BLaER1 (cell line): ENCODE results near the gene ARGLU1.
A peak's percentile ranks its signal among the peaks of the same experiment; 100 is the strongest.

Experiments used
- H3K27ac ChIP-seq: shearing (Covaris generic); formaldehyde crosslinking; 2 replicates; pipeline ENCODE4 v1.8.1; 2022
- H3K27me3 ChIP-seq: shearing (Covaris generic); formaldehyde crosslinking; 2 replicates; pipeline ENCODE4 v1.8.1; 2022
- H3K36me3 ChIP-seq: shearing (Covaris generic); formaldehyde crosslinking; 2 replicates; pipeline ENCODE4 v1.8.1; 2022
- H3K4me1 ChIP-seq: shearing (Covaris generic); formaldehyde crosslinking; 2 replicates; pipeline ENCODE4 v1.8.1; 2022
- H3K4me2 ChIP-seq: shearing (Covaris generic); formaldehyde crosslinking; 2 replicates; pipeline ENCODE4 v1.8.1; 2022
- H3K4me3 ChIP-seq: shearing (Covaris generic); formaldehyde crosslinking; 2 replicates; pipeline ENCODE4 v1.8.1; 2022
- H3K9ac ChIP-seq: shearing (Covaris generic); formaldehyde crosslinking; 2 replicates; pipeline ENCODE4 v1.8.1; 2022
- H3K9me3 ChIP-seq: shearing (Covaris generic); formaldehyde crosslinking; 2 replicates; pipeline ENCODE4 v1.8.1; 2022
- H4K20me1 ChIP-seq: shearing (Covaris generic); formaldehyde crosslinking; 2 replicates; pipeline ENCODE4 v1.8.1; 2022
- Cebpa-rat ChIP-seq: shearing (Covaris generic); IDR thresholded peaks from 2 replicates; pipeline ENCODE4 v1.8.1; 2022

The ARGLU1 gene

DNA sequence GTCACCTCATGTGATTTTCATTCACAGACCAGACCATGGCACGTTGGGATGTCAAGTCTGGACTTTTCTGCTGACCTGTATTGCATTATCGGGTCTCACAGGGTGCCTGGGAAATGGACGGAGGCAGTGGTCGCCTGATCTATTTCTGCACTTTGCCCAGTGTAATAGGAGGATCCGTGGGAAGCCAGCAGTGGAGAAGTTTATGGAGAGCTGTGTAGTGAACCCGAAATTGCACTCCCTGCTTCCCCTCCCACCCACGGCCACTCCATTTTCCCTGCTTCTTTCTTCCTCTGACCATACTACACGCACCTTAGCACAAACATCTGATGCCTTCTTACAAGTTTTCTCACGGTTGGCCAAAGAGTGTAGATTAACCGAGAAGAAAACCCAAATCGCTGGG, 49.4 kb downstream of the ARGLU1 start:
- H3K27ac ChIP-seq: no peak overlapping the region
- peaks cover 100% of the 10 kb centered on the region for H4K20me1 ChIP-seq
- no peaks in the 10 kb centered on the region for H3K27me3 ChIP-seq
- H3K4me3 ChIP-seq: no peak overlapping the region
- peaks cover 40% of the 10 kb centered on the region for H3K4me1 ChIP-seq
- H3K36me3 ChIP-seq: peaks cover 91% of the 10 kb centered on the region
- TF ChIP-seq Cebpa-rat: no peak
- H3K4me2 ChIP-seq: peak overlapping the region; percentile 2; the same call in 1 of the 2 replicates
- H3K9me3 ChIP-seq: no peaks in the 10 kb centered on the region
- no peak overlapping the region for H3K9ac ChIP-seq

DNA sequence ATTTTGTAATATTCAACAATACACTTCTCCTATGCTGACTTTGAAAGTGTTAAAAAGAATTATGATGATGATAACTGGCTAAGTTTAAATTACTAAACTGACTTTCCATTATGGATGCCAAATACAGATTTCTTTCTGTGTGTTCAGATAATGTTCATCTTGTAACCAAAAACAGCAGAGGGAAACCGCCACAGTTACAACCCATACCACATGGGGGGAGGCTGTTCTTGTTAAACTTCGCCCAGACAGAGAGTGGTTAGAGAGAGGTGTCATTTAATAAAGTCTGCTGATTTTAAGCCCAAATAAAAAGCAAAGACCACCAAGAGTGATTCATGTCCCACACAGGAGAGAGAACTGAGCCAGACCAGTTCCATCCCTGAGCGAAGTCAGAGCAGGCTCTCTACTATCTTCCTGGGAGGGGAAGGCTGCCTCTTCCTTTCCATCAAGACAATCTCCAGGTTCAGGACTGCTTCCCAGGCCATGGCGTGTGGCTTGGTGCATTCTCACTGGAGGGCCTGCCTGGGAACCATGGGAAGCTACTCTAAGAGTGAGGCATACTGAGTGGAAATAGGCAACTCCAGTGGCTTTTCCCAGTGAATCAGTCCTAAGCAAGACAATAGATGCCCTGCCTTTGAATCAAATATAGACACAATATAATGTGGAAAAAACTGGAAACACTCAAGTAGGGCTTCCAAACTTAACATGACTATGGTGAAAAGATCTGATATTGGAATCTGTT, 50.7 kb downstream of the ARGLU1 start:
- Histone ChIP-seq H3K4me3 (no peak overlapping the region), H3K27ac (peak overlapping the region; percentile 15; the same call in 1 of the 2 replicates), H3K4me2 (peak overlapping the region; percentile 50), H3K36me3 (peaks cover 91% of the 10 kb centered on the region), H3K4me1 (peaks cover 28% of the 10 kb centered on the region), H4K20me1 (peaks cover 100% of the 10 kb centered on the region), H3K27me3 (no peaks in the 10 kb centered on the region), H3K9me3 (no peaks in the 10 kb centered on the region), H3K9ac (no peak overlapping the region)
- no peak for TF ChIP-seq Cebpa-rat

DNA sequence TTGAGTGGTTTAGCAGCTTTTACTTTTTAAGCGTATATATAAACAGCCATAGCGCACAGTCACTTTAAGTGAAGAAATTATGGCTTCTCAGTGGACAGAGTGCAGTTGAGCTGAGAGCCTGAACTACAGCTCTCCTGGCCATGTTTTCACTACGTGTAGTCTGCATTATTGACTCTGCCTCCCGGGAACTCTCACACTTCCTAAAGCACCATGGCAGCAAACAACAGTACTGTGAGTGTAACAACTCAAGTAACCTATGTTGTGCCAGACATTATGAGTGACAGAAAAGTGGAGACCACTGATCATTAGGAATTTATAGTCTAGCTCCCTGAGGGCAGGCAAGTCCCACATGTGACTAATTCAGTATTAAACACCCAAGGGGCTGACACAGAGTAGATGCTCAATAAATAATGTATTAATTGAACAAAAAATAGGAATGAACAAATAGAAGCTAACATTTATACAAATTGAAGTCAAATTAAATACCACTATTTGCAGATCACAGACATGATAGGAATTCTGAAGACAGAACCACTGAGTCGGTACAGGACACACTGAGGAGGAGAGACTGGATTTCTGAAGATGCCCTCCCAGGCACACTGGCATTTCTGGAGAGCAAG, 52.2 kb downstream of the ARGLU1 start:
- no peaks in the 10 kb centered on the region for H3K9me3 ChIP-seq
- TF ChIP-seq Cebpa-rat: no peak
- H3K9ac ChIP-seq: no peak overlapping the region
- H4K20me1 ChIP-seq: peaks cover 100% of the 10 kb centered on the region
- H3K36me3 ChIP-seq: peaks cover 93% of the 10 kb centered on the region
- H3K4me1 ChIP-seq: peaks cover 28% of the 10 kb centered on the region
- H3K27me3 ChIP-seq: no peaks in the 10 kb centered on the region
- no peak overlapping the region for H3K27ac ChIP-seq
- no peak overlapping the region for H3K4me3 ChIP-seq
- H3K4me2 ChIP-seq: peak overlapping the region; percentile 19; the same call in 1 of the 2 replicates

DNA sequence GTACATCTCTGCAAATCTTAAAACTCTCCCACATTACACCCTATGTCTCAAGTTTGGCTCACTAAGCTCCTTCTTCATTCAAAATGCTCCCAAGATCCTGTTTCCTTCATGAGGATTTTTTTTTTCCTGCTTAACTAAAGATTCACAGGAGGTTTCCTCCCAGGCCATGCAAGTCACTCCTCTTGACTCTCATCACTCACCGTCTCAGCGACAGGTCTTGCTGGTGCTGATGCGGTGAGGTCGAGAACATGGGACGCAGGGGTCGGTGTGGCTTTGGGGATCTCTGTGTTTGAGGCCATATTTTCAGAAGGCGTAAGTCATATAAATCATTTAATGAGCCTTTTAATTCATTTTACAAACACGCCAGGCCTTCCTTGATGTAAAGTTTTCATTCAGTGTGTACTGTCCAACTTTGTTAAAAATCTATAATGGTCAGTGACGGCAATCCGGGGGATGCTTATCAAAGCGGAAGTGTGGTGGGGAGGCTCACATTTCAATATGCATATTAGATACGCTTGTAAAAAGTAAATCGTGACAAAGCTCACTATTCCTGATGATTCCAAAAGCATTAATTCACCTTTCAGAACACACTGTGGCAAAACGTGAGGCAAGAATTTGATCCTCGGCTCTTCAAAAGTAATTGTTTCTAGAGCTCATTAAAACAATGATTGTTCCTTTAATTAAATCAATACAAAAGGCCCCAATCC, 52.9 kb downstream of the ARGLU1 start:
- Histone ChIP-seq H3K27me3 (no peaks in the 10 kb centered on the region), H3K4me3 (no peak overlapping the region), H4K20me1 (peaks cover 100% of the 10 kb centered on the region), H3K36me3 (peaks cover 93% of the 10 kb centered on the region), H3K4me1 (peaks cover 28% of the 10 kb centered on the region), H3K9ac (no peak overlapping the region), H3K27ac (no peak overlapping the region), H3K9me3 (no peaks in the 10 kb centered on the region), H3K4me2 (no peak overlapping the region)
- TF ChIP-seq Cebpa-rat: no peak

DNA sequence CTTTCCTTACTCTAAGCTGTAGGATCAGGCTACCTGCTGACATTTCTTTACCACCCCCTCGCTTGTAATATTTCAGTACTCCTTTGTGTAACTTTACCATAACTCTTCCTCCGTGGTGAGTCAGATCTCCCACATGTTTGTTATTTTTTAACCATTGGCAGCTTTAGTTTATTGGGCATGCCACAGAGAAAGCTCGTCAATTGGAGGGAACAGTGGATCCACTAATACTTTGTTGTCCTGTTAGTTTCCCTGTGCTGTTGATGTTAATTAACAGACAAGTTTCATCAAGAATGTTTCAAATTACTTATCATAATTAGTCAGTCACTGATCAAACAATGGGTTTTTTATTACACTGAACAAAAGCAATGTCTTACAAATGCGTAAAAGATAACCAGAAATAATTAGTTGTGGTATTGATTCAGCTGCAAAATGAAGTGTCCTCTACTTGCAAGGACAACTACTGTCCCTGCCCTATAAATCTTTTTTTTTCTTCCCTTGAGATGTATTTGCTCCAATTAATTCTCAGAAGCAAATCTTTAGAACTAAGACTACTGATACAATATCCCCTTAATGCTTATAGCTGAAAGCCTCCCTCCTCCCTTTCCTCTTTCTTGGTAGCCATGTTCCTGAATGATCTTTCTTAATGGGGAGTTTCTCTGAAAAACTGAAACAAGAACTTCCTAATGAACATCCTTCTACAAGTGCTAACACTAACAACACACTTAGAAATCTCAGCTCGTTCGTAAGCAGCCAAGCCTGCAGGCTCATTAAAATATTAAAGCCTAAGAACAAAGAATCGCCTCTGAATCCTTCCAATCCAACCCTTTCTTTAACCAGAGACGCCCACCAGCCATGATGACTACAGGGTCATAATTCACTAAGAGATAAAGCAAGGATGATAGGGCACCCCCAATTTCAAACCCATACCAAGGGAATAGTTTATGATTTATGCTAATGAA, 54.6 kb downstream of the ARGLU1 start:
- H3K27me3 ChIP-seq: no peaks in the 10 kb centered on the region
- H3K9me3 ChIP-seq: no peaks in the 10 kb centered on the region
- no peak for TF ChIP-seq Cebpa-rat
- H3K4me3 ChIP-seq: no peak overlapping the region
- no peak overlapping the region for H3K4me2 ChIP-seq
- H3K4me1 ChIP-seq: peaks cover 28% of the 10 kb centered on the region
- H3K27ac ChIP-seq: no peak overlapping the region
- H4K20me1 ChIP-seq: peaks cover 100% of the 10 kb centered on the region
- peaks cover 93% of the 10 kb centered on the region for H3K36me3 ChIP-seq
- H3K9ac ChIP-seq: no peak overlapping the region

DNA sequence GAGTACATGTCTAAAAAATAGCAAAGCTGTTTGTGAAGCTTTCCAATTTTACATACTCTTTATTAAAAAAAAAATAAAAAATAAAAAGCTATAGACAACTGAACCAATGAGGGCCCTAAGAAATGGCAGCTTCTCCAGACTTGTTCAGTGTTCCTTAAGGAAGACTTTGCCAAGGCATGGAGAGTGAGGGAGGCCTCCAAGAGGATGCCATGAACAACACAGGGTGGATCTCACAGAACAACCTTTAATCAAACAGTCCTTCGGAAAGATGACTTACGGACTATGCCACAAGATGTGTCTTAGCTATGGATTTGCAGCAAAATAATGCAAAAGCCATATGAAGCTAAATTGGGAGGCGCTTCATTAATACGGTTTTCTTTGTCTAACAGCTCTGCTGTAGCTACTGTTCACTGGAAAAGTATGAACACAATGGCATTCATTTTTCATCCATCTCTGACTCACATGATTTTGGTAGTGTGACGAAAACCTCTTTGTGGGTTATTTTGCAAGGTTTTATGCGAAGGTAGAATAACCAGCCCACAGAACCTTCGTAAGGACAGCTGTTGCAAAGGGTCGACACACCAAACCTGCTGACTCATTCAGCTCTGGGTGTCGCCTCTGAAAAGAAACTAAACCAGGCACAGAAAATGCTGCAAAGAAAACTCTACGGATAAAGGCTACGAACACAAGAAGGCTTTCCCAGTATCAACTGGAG, 60.2 kb downstream of the ARGLU1 start:
- H3K9me3 ChIP-seq: no peaks in the 10 kb centered on the region
- peaks cover 97% of the 10 kb centered on the region for H3K36me3 ChIP-seq
- H3K4me2 ChIP-seq: no peak overlapping the region
- H3K27me3 ChIP-seq: no peaks in the 10 kb centered on the region
- TF ChIP-seq Cebpa-rat: no peak
- H3K4me3 ChIP-seq: no peak overlapping the region
- H3K27ac ChIP-seq: no peak overlapping the region
- peaks cover 100% of the 10 kb centered on the region for H4K20me1 ChIP-seq
- peaks cover 34% of the 10 kb centered on the region for H3K4me1 ChIP-seq
- no peak overlapping the region for H3K9ac ChIP-seq

DNA sequence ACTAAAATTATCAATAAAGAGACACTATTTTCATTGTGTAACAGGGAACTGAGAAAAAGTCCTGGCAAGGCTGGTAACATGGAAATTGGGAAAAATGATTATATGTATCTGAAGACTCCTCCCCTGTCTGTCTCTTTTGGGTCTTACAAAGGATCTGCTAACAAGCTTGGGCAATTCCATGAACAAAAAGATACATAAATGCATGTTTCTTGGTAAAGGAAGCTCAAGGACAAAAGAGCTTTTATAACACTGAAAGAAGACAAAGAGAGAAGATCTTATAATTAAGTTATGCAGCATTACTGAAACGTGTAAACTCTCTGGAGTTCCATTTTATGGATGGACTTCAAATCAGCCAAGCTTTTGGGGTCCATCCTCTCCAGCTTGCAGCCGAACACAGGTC, 61.7 kb downstream of the ARGLU1 start:
- H4K20me1 ChIP-seq: peaks cover 100% of the 10 kb centered on the region
- H3K4me3 ChIP-seq: no peak overlapping the region
- no peak overlapping the region for H3K9ac ChIP-seq
- no peak overlapping the region for H3K27ac ChIP-seq
- no peaks in the 10 kb centered on the region for H3K9me3 ChIP-seq
- no peak overlapping the region for H3K4me2 ChIP-seq
- H3K4me1 ChIP-seq: peaks cover 48% of the 10 kb centered on the region
- no peak for TF ChIP-seq Cebpa-rat
- peaks cover 96% of the 10 kb centered on the region for H3K36me3 ChIP-seq
- no peaks in the 10 kb centered on the region for H3K27me3 ChIP-seq

DNA sequence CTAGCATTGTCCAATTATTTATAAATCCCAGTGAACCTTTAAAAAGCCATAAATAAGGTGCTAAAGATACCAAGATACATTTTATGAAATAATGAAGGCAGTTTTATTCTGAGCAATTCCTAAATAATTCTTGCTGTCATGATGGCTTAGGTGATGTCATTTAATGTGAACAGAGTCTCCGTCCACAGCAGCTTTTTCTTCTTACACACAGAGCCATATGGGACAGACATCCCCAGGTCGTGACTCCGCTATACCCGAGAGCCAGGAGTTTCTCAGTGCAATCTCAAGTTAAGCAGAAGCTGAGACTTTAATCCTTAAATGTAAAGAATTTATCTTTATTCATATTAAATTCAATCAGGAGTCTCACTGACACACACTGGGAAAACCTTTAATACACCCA, 62.2 kb downstream of the ARGLU1 start:
- peaks cover 100% of the 10 kb centered on the region for H4K20me1 ChIP-seq
- H3K27ac ChIP-seq: no peak overlapping the region
- no peak overlapping the region for H3K4me3 ChIP-seq
- no peaks in the 10 kb centered on the region for H3K27me3 ChIP-seq
- no peaks in the 10 kb centered on the region for H3K9me3 ChIP-seq
- peaks cover 54% of the 10 kb centered on the region for H3K4me1 ChIP-seq
- H3K9ac ChIP-seq: no peak overlapping the region
- H3K4me2 ChIP-seq: no peak overlapping the region
- peaks cover 90% of the 10 kb centered on the region for H3K36me3 ChIP-seq
- no peak for TF ChIP-seq Cebpa-rat

DNA sequence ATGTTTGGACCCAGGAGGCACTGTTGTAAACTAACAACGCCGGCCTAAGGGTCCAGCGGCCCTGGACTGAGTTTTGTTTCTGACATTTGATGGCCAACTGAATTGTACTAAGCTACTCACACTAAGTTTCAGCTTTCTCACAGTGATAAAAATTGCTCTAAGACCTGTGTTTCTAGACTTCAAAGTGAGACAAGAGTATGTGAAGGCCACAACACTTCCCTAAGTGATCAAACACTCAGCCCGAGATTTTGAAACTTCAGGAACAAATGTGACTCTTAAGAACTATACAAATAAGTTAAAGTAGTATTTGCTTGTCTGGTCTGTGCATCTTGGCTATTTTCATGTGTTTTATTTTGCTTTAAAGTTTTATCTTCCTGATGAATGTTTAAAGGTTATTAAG, 62.6 kb downstream of the ARGLU1 start:
- peaks cover 86% of the 10 kb centered on the region for H3K36me3 ChIP-seq
- H3K27ac ChIP-seq: no peak overlapping the region
- peaks cover 100% of the 10 kb centered on the region for H4K20me1 ChIP-seq
- H3K27me3 ChIP-seq: no peaks in the 10 kb centered on the region
- H3K4me1 ChIP-seq: peaks cover 58% of the 10 kb centered on the region
- no peak overlapping the region for H3K4me2 ChIP-seq
- no peak for TF ChIP-seq Cebpa-rat
- no peak overlapping the region for H3K4me3 ChIP-seq
- no peak overlapping the region for H3K9ac ChIP-seq
- H3K9me3 ChIP-seq: no peaks in the 10 kb centered on the region
